HepG2 (cell line): Measurements from ENCODE around the gene NABP1.

Experiments used
- BRD4 ChIP-seq: sonication (generic); formaldehyde crosslinking; IDR thresholded peaks from 2 replicates; pipeline ENCODE4 v1.4.0; 2020; ENCODE audit warnings: missing genetic modification reagents
- FOXK2 ChIP-seq: fragments of 450-650 bp; IDR thresholded peaks from 2 replicates; pipeline ENCODE4 v1.6.1; 2016
- JUN ChIP-seq: sonication (generic); formaldehyde crosslinking; IDR thresholded peaks from 2 replicates; pipeline ENCODE4 v1.4.0; 2020; ENCODE audit warnings: mild to moderate bottlenecking, missing genetic modification reagents
- MAFK ChIP-seq, 2 experiments: IDR thresholded peaks in 1 of 2; conservative IDR thresholded peaks in 1 of 2; 2 replicates each; pipeline ENCODE4 v1.6.1; 2011; ENCODE audit warnings: improper control_type of control experiment in 2 of 2, low read length in 2 of 2
- NFE2L2 ChIP-seq: fragments of 150-350 bp; IDR thresholded peaks from 2 replicates; pipeline ENCODE4 v1.6.1; 2014; ENCODE audit warnings: low read length
- NFYB ChIP-seq: sonication (generic); formaldehyde crosslinking; IDR thresholded peaks from 2 replicates; pipeline ENCODE4 v1.4.0; 2020; ENCODE audit warnings: missing genetic modification reagents
- ZNF143 ChIP-seq: sonication (generic); formaldehyde crosslinking; IDR thresholded peaks from 2 replicates; pipeline ENCODE4 v1.4.0; 2020; ENCODE audit warnings: missing genetic modification reagents
- ZNF335 ChIP-seq: sonication (generic); formaldehyde crosslinking; IDR thresholded peaks from 2 replicates; pipeline ENCODE4 v1.4.0; 2020; ENCODE audit warnings: missing genetic modification reagents
- ZNF788 ChIP-seq: sonication (generic); formaldehyde crosslinking; IDR thresholded peaks from 2 replicates; pipeline ENCODE4 v1.5.0; 2020; ENCODE audit warnings: mild to moderate bottlenecking, missing genetic modification reagents, borderline replicate concordance
- TF ChIP-seq, protein P1 (sequence below), 2 experiments: IDR thresholded peaks; 2 replicates each; pipeline ENCODE4 v1.6.1; 2011 to 2012; ENCODE audit warnings: low read length in 2 of 2, borderline replicate concordance in 1 of 2, low read depth in 1 of 2, mild to moderate bottlenecking in 1 of 2, moderate library complexity in 1 of 2
- TF ChIP-seq, protein P2 (sequence below): sonication (generic); formaldehyde crosslinking; IDR thresholded peaks from 2 replicates; pipeline ENCODE4 v1.5.0; 2020; ENCODE audit warnings: mild to moderate bottlenecking, missing genetic modification reagents, moderate library complexity
- TF ChIP-seq, protein P3 (sequence below): sonication (generic); formaldehyde crosslinking; IDR thresholded peaks from 2 replicates; pipeline ENCODE4 v1.8.1; 2023; ENCODE audit warnings: missing genetic modification reagents, mild to moderate bottlenecking, borderline replicate concordance

DNA sequence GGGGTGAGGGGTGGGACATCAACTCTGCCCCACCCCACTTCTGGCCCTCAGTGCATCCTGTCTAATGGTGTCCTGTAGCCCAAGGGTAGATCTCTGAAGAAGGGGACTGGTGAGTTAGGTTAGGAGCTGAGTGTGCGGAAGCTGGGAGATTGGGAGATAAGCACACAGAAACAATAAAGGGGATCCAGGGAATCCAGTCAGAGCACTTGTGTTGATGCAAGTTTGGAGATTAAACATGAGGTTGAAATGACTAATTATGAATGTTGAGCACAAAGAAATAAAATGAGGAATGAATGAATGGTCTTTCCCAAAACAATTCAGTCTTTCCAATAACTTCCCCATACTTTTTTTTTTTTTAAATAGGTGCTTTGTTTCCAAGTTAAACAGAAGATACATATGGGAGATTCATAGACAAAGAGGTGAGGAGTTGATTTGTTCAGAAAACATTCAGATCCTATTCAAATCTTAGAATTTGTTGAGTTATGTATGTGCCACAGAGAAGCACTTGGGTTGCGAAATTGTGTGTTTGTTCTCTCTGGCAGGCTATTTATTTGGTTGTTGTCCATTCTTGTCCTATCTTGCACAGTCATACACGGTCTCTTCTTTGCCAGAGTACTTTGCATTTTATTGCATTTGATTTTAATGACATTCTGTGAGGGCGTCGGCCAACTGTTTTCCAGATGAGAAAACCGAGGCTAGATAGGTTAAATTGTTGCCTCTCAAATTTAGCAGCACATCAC, 31.6 kb upstream of the NABP1 start:
- TF ChIP-seq JUN (CRISPR knock-in tag) (no peak), MAFK (conservative IDR thresholded peaks at IDR 0.05 in 1 of 2, IDR thresholded peaks at IDR 0.05 in 1 of 2; ENCODE audit: low read length in 2 of 2) (no peak), BRD4 (CRISPR knock-in tag) (no peak), ZNF335 (CRISPR knock-in tag) (no peak), NFYB (no peak), ZNF788 (CRISPR knock-in tag) (no peak), NFE2L2 (no peak), FOXK2 (no peak), ZNF143 (no peak)
- TF ChIP-seq, protein P1, sequence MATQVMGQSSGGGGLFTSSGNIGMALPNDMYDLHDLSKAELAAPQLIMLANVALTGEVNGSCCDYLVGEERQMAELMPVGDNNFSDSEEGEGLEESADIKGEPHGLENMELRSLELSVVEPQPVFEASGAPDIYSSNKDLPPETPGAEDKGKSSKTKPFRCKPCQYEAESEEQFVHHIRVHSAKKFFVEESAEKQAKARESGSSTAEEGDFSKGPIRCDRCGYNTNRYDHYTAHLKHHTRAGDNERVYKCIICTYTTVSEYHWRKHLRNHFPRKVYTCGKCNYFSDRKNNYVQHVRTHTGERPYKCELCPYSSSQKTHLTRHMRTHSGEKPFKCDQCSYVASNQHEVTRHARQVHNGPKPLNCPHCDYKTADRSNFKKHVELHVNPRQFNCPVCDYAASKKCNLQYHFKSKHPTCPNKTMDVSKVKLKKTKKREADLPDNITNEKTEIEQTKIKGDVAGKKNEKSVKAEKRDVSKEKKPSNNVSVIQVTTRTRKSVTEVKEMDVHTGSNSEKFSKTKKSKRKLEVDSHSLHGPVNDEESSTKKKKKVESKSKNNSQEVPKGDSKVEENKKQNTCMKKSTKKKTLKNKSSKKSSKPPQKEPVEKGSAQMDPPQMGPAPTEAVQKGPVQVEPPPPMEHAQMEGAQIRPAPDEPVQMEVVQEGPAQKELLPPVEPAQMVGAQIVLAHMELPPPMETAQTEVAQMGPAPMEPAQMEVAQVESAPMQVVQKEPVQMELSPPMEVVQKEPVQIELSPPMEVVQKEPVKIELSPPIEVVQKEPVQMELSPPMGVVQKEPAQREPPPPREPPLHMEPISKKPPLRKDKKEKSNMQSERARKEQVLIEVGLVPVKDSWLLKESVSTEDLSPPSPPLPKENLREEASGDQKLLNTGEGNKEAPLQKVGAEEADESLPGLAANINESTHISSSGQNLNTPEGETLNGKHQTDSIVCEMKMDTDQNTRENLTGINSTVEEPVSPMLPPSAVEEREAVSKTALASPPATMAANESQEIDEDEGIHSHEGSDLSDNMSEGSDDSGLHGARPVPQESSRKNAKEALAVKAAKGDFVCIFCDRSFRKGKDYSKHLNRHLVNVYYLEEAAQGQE (IDR thresholded peaks at IDR 0.05; ENCODE audit: borderline replicate concordance in 1 of 2, low read depth in 1 of 2, low read length in 2 of 2): no peak
- TF ChIP-seq, protein P2, sequence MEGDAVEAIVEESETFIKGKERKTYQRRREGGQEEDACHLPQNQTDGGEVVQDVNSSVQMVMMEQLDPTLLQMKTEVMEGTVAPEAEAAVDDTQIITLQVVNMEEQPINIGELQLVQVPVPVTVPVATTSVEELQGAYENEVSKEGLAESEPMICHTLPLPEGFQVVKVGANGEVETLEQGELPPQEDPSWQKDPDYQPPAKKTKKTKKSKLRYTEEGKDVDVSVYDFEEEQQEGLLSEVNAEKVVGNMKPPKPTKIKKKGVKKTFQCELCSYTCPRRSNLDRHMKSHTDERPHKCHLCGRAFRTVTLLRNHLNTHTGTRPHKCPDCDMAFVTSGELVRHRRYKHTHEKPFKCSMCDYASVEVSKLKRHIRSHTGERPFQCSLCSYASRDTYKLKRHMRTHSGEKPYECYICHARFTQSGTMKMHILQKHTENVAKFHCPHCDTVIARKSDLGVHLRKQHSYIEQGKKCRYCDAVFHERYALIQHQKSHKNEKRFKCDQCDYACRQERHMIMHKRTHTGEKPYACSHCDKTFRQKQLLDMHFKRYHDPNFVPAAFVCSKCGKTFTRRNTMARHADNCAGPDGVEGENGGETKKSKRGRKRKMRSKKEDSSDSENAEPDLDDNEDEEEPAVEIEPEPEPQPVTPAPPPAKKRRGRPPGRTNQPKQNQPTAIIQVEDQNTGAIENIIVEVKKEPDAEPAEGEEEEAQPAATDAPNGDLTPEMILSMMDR (CRISPR knock-in tag): no peak
- TF ChIP-seq, protein P3, sequence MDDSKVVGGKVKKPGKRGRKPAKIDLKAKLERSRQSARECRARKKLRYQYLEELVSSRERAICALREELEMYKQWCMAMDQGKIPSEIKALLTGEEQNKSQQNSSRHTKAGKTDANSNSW: no peak
